Mesenchymal stem cell (in vitro differentiated cells and primary cell): ENCODE measurements around the gene TSSK3.
A peak's percentile ranks its signal among the peaks of the same experiment; 100 is the strongest.

Experiments
- DNase-seq: peaks from one replicate; pipeline ENCODE4 v3.0.0-alpha.2; 2013
- H2AFZ ChIP-seq: one replicate; pipeline ENCODE4 v1.6.1; 2013; ENCODE audit warnings: low read depth, mild to moderate bottlenecking, control low read depth, inconsistent platforms, low read length, moderate library complexity
- H2AK5ac ChIP-seq: 2 replicates; pipeline ENCODE4 v1.6.1; 2013; ENCODE audit warnings: low read length, moderate library complexity, mild to moderate bottlenecking, inconsistent platforms; ENCODE audit not compliant: severe bottlenecking
- H2BK120ac ChIP-seq: one replicate; pipeline ENCODE4 v1.6.1; 2013; ENCODE audit warnings: low read depth, mild to moderate bottlenecking, inconsistent platforms, low read length, moderate library complexity
- H2BK12ac ChIP-seq, 2 experiments: one replicate each; pipeline ENCODE4 v1.6.1; 2013; ENCODE audit warnings: inconsistent platforms in 2 of 2, low read length in 2 of 2, mild to moderate bottlenecking in 2 of 2, moderate library complexity in 2 of 2, control low read depth in 1 of 2
- H2BK15ac ChIP-seq: one replicate; pipeline ENCODE4 v1.6.1; 2013; ENCODE audit warnings: mild to moderate bottlenecking, low read depth, inconsistent platforms; ENCODE audit not compliant: poor library complexity, severe bottlenecking
- H2BK5ac ChIP-seq: 2 replicates; pipeline ENCODE4 v1.6.1; 2013; ENCODE audit warnings: low read depth, mild to moderate bottlenecking, low read length, control low read depth, inconsistent platforms; ENCODE audit not compliant: poor library complexity, severe bottlenecking
- H3K14ac ChIP-seq, 2 experiments: one replicate each; pipeline ENCODE4 v1.6.1; 2013; ENCODE audit warnings: inconsistent platforms in 2 of 2, low read length in 2 of 2, control low read depth in 1 of 2, mild to moderate bottlenecking in 1 of 2, moderate library complexity in 1 of 2
- H3K18ac ChIP-seq, 2 experiments: one replicate each; pipeline ENCODE4 v1.6.1; 2013; ENCODE audit warnings: inconsistent platforms in 2 of 2, low read length in 2 of 2, control low read depth in 1 of 2, low read depth in 1 of 2, mild to moderate bottlenecking in 1 of 2
- H3K23ac ChIP-seq, 2 experiments: one replicate each; pipeline ENCODE4 v1.6.1; 2013; ENCODE audit warnings: inconsistent platforms in 2 of 2, low read length in 2 of 2, mild to moderate bottlenecking in 2 of 2, moderate library complexity in 2 of 2, control low read depth in 1 of 2
- H3K27ac ChIP-seq: 2 replicates; pipeline ENCODE4 v1.5.1; 2013; ENCODE audit warnings: mild to moderate bottlenecking, moderate library complexity, low read length, control low read depth, inconsistent platforms; ENCODE audit not compliant: poor library complexity, severe bottlenecking
- H3K27me3 ChIP-seq, 2 experiments: 2 replicates each; pipeline versions ENCODE4 v1.6.1 to v1.7.0; 2013; ENCODE audit warnings: low read length in 2 of 2, mild to moderate bottlenecking in 2 of 2, moderate library complexity in 2 of 2, control low read depth in 1 of 2, inconsistent platforms in 1 of 2; ENCODE audit not compliant: control insufficient read depth in 1 of 2, insufficient read depth in 1 of 2
- H3K36me3 ChIP-seq, 2 experiments: 2 replicates each; pipeline versions ENCODE4 v1.6.1 to v1.7.0; 2013; ENCODE audit warnings: low read length in 2 of 2, control low read depth in 1 of 2, inconsistent platforms in 1 of 2, low read depth in 1 of 2, mild to moderate bottlenecking in 1 of 2; ENCODE audit not compliant: insufficient read depth in 2 of 2, control insufficient read depth in 1 of 2
- H3K4ac ChIP-seq, 2 experiments: one replicate each; pipeline ENCODE4 v1.6.1; 2013; ENCODE audit warnings: inconsistent platforms in 2 of 2, low read length in 2 of 2, mild to moderate bottlenecking in 2 of 2, moderate library complexity in 2 of 2, control low read depth in 1 of 2, low read depth in 1 of 2
- H3K4me1 ChIP-seq: 2 replicates; pipeline ENCODE4 v1.6.1; 2013; ENCODE audit warnings: low read depth, low read length, control low read depth; ENCODE audit not compliant: control insufficient read depth, insufficient read depth
- H3K4me2 ChIP-seq: 2 replicates; pipeline ENCODE4 v1.6.1; 2013; ENCODE audit warnings: low read length, mild to moderate bottlenecking, inconsistent platforms; ENCODE audit not compliant: poor library complexity, severe bottlenecking
- H3K4me3 ChIP-seq, 2 experiments: 2 replicates each; pipeline versions ENCODE4 v1.5.1 to v1.7.0; 2013; ENCODE audit warnings: low read length in 2 of 2, mild to moderate bottlenecking in 2 of 2, control low read depth in 1 of 2, low read depth in 1 of 2; ENCODE audit not compliant: insufficient read depth in 1 of 2
- H3K79me1 ChIP-seq: replicated peaks from 2 replicates; pipeline ENCODE4 v1.6.1; 2013; ENCODE audit warnings: mild to moderate bottlenecking, control low read depth, low read length, inconsistent platforms; ENCODE audit not compliant: poor library complexity, severe bottlenecking
- H3K9ac ChIP-seq: 2 replicates; pipeline ENCODE4 v1.7.0; 2013; ENCODE audit warnings: mild to moderate bottlenecking, low read length, moderate library complexity
- H3K9me3 ChIP-seq: 2 replicates; pipeline ENCODE4 v1.7.0; 2013; ENCODE audit warnings: mild to moderate bottlenecking, low read length; ENCODE audit not compliant: control insufficient read depth
- H4K8ac ChIP-seq: one replicate; pipeline ENCODE4 v1.6.1; 2013; ENCODE audit warnings: inconsistent platforms, mild to moderate bottlenecking, low read length, moderate library complexity
- H4K91ac ChIP-seq: one replicate; pipeline ENCODE4 v1.6.1; 2013; ENCODE audit warnings: mild to moderate bottlenecking, low read length, inconsistent platforms
- WGBS: methylation state at CpG from one replicate; pipeline ENCODE4 v1.1.7; 2013; ENCODE audit warnings: mixed read lengths; 5-methylcytosine and 5-hydroxymethylcytosine counted together

The TSSK3 gene

GRCh38 chr1:32336963-32337675 is 25.2 kb upstream of the TSSK3 start:
- Histone ChIP-seq H4K91ac (no peak overlapping the region), H3K4me3 (peak overlapping the region in 1 of 2 experiments; percentile 55), H2BK5ac (no peak overlapping the region), H2BK12ac (peak overlapping the region in 1 of 2 experiments; percentile 49), H3K27ac (no peak overlapping the region), H3K27me3 (no peaks in the 10 kb centered on the region), H3K4me2 (no peak overlapping the region), H2BK15ac (no peak overlapping the region), H3K14ac (no peak overlapping the region), H3K4ac (peak overlapping the region in 1 of 2 experiments; percentile 3), H3K23ac (no peak overlapping the region), H3K4me1 (peaks cover 55% of the 10 kb centered on the region), H2BK120ac (no peak overlapping the region), H3K36me3 (peaks cover 20 to 25% of the 10 kb centered on the region in 2 experiments), H3K9ac (no peak overlapping the region), H3K9me3 (no peaks in the 10 kb centered on the region), H3K79me1 (no peaks in the 10 kb centered on the region), H4K8ac (no peak overlapping the region), H2AFZ (no peak overlapping the region), H3K18ac (peak overlapping the region in 1 of 2 experiments; percentile 55), H2AK5ac (peak overlapping the region; percentile 8)
- DNase-seq = peak; percentile 60
- 69% methylated on average over 4 of the region's 8 CpGs for WGBS

- H3K9me3 ChIP-seq = no peaks in the 10 kb centered on the region
- WGBS = 68% methylated on average over 15 of the region's 16 CpGs
- H3K9ac ChIP-seq = no peak overlapping the region
Observed at GRCh38 chr1:32337855-32338636, 24.3 kb upstream of the TSSK3 start.

GRCh38 chr1:32338637-32339145 is 23.6 kb upstream of the TSSK3 start:
- peaks cover 47% of the 10 kb centered on the region for H3K4me1 ChIP-seq
- H2AK5ac ChIP-seq = peak overlapping the region; percentile 13
- no peak overlapping the region for H3K27ac ChIP-seq
- peak overlapping the region in 1 of 2 experiments; percentile 32 for H3K4ac ChIP-seq
- DNase-seq = no peak
- no peak overlapping the region for H3K23ac ChIP-seq
- H2AFZ ChIP-seq = no peak overlapping the region
- H3K27me3 ChIP-seq = no peaks in the 10 kb centered on the region
- peak overlapping the region; percentile 85 for H4K91ac ChIP-seq
- H3K36me3 ChIP-seq = peaks cover 10% of the 10 kb centered on the region in 2 experiments
- peak overlapping the region; percentile 4 for H4K8ac ChIP-seq
- peak overlapping the region; percentile 60 for H2BK15ac ChIP-seq
- 92% methylated on average over 11 of the region's 14 CpGs for WGBS
- H3K14ac ChIP-seq = peak overlapping the region in 1 of 2 experiments; percentile 78
- no peak overlapping the region for H3K4me3 ChIP-seq
- H2BK12ac ChIP-seq = peak overlapping the region; percentile 59 to 69
- H3K9me3 ChIP-seq = no peaks in the 10 kb centered on the region
- no peak overlapping the region for H3K4me2 ChIP-seq
- no peak overlapping the region for H3K18ac ChIP-seq
- no peak overlapping the region for H3K9ac ChIP-seq
- H3K79me1 ChIP-seq = no peaks in the 10 kb centered on the region
- H2BK5ac ChIP-seq = no peak overlapping the region
- no peak overlapping the region for H2BK120ac ChIP-seq

More at GRCh38 chr1:32337855-32338636, 24.3 kb upstream of the TSSK3 start:
- Histone ChIP-seq H3K14ac (peak overlapping the region in 1 of 2 experiments; percentile 78), H3K27ac (no peak overlapping the region), H2AK5ac (peak overlapping the region; percentile 51), H2AFZ (no peak overlapping the region), H3K18ac (peak overlapping the region; percentile 10 to 42), H4K8ac (peak overlapping the region; percentile 27), H3K36me3 (peaks cover 11 to 16% of the 10 kb centered on the region in 2 experiments), H3K23ac (no peak overlapping the region), H4K91ac (peak overlapping the region; percentile 85), H3K79me1 (no peaks in the 10 kb centered on the region), H3K4ac (peak overlapping the region in 1 of 2 experiments; percentile 32), H2BK12ac (peak overlapping the region; percentile 69 to 85), H2BK15ac (no peak overlapping the region), H2BK120ac (no peak overlapping the region), H3K27me3 (no peaks in the 10 kb centered on the region), H3K4me2 (no peak overlapping the region), H3K4me1 (peaks cover 47% of the 10 kb centered on the region), H3K4me3 (no peak overlapping the region), H2BK5ac (no peak overlapping the region)
- DNase-seq = no peak
